Eye (tissue), 1 donor: Measurements from ENCODE around the gene GPR3.

Source experiments
- DNase-seq: peaks from one replicate; pipeline ENCODE4 v3.0.0-alpha.2; 2015

The GPR3 gene, protein sequence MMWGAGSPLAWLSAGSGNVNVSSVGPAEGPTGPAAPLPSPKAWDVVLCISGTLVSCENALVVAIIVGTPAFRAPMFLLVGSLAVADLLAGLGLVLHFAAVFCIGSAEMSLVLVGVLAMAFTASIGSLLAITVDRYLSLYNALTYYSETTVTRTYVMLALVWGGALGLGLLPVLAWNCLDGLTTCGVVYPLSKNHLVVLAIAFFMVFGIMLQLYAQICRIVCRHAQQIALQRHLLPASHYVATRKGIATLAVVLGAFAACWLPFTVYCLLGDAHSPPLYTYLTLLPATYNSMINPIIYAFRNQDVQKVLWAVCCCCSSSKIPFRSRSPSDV

DNA sequence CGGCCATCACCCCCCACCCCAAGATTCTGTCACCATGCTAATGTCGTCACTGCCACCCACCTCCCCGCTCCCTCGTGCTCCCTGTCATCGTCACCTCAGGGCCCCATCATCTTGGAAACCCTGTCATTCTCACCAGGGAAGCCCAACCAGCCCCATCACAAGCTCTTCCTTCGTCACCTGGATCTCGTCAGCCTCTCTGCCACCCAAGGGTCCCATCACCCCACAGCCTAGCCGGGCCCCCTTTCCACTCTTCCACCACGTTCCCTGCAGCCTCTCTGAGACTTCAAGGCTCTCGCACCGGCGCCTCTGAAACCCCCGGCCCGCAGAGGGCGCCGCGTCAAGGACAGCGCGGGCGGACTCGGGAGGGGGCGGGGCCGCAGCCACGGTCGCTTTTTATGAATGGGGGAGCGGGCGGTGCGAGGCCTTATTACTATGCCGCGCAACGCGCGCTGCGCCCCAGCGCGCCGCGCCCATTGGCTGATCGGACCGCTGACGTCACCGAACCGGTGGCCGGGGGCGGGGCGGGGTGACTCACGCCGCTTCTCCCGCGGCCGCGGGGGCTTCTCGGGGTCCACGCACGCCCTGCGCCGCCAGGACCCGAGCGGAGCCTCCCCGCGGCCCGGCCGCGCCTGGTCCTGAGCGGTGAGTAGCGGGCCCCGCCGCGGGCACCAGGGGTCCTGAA is at the start of gene GPR3:
TSS of gene GPR3 (plus strand) at position 527 of the 682 bp plus-strand sequence. CDS start 1,177 bp downstream, outside the sequence.
- DNase-seq, result peak; percentile 95

DNA sequence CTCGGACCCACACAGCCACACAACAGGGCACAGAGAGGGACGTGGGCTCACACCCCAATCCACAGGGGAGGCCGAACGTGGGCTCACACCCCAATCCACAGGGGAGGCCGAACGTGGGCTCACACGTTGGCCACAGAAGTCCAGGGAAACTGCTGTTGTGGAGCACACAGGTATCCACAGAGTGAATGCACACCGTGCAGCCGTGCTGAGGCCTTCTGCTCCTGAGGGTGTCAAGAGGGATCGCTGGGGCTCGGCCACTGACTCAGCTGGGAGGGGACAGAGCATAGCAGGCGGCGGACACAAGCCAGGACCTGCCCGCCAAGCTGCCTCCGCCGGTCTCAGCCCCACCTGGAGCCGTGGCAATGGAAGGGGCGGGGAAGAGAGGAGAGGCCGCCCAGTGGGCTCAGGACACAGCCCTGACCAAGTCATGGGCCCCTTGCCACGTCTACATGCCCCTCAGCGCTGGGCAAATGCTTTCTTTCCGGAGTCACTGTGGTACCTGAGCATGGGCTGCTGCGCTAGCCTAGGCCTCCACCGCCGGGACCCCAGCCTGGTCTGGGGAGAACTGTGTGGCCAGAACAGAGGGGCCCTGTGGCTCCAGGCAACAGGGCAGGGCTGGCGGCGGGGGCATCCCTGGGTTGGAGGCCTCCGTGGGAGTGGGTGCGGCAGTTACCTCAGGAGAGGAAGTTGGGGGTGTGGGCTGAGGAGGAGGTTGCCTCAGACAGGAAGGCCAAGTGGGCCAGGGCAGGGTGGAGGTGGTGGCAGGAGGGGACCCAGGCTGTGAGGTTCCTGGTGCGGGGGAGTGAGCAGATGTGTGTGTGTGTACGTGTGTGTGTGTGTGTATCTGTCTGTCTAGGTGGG is 49.4 kb upstream of the GPR3 start:
- no peak for DNase-seq

DNA sequence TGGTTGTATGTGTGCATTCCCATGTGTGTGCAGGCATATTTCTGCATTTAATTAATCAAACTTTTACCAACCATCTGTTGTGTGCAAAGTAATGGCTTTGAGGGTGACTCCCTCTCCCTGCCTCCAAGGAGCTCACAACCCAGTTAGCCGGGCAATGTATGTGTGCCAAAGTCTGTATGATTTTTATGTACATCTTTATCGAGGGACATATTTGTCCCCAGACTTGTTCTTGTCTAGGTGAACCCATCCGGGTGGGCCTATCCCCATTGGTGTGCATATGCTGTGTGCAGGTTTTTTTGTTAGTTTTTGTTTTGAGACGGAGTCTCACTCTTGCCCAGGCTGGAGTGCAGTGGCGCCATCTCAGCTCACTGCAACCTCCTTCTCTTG is 48.8 kb upstream of the GPR3 start:
- no peak for DNase-seq

GRCh38 chr1:27345272-27345671 is 47.1 kb upstream of the GPR3 start:
- no peak for DNase-seq

DNA sequence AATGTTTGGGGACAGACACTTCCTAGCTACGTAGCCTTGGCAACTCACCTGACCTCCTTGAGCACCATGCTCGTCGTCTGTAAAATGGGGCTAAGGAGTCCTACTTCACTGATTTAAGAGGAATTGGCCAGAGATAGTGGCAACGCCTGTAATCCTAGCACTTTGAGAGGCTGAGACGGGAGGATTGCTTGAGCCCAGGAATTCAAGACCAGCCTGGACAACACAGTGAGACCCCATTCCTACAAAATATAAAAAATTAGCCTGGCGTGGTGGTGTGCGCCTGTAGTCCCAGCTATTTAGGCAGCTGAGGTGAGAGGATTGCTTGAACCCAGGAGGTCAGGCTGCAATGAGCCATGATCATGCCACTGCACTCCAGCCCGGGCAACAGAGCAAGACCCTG is 46.1 kb upstream of the GPR3 start:
- no peak for DNase-seq

DNA sequence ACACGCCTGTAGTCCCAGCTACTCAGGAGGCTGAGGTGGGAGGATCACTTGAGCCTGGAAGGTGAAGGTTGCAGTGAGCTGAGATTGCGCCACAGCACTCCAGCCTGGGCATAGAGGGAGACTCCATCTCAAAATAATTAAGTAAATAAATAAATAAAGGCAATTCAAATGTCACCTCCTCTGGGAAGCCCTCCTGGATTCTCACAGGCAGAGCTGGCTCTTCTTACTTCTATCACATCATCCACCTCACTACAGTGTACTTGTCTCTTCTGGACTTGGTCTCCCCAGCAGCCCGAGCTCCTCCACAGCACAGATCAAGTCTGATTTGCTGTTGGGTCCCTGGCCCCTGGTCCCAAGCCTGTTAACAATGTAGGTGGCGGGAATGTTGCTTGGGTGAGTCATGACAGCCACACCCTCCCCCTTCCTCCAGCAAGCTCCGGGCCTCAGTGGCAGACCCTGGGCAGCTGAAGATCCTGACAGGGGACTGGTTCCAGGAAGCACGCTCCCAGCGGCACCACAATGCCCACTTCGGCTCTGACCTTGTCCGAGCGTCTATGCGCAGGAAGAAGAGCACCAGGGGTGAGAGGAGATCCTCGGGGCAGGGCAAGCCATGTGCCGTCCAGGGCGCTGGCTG is 45.3 kb upstream of the GPR3 start:
- no peak for DNase-seq

DNA sequence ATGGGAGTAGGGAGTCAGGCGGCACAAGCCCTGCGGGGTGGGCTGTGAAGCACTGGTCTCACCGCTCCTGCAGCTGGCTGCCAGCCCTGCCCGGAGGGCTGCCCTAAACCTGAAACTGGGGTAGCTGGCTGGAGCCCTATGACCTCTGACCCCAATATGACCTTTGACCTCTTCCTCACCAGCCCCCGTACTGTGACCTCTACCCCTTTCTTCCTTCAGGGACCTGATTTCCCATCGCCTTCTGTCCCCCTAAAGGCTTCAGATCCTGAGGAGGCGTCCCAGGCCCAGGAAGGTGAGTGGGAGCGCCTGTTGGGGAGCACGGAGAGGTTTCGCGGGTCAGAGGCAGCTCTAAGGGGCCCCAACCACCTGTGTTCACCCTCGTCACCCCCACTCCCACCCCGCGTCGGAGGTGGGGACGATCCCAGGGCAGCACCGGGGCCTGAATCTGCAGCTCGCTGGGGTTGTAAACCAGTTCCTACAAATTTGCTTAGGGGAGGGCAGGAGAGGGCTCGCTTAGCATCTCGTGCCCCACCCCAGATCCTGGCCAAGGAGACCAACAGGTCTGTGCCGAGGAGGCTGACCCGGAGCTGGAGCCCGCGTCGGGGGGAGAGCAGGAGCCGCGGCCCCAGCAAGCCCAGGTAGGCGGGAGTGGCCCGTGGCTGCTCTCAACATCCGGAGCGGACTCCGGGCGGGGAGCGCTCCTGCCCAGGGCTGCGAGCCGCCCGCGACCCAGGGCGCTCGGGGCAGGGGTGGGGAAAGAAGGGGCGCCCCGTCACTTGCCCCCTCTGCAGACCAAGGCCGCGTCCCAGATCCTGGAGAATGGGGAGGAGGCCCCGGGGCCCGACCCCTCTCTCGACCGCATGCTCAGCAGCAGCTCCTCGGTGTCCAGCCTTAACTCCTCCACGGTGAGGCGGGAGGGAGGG is 43.3 kb upstream of the GPR3 start:
- DNase-seq, result peak; percentile 71

- peak; percentile 85 for DNase-seq
Observed at GRCh38 chr1:27349784-27350662, 42.4 kb upstream of the GPR3 start.

DNA sequence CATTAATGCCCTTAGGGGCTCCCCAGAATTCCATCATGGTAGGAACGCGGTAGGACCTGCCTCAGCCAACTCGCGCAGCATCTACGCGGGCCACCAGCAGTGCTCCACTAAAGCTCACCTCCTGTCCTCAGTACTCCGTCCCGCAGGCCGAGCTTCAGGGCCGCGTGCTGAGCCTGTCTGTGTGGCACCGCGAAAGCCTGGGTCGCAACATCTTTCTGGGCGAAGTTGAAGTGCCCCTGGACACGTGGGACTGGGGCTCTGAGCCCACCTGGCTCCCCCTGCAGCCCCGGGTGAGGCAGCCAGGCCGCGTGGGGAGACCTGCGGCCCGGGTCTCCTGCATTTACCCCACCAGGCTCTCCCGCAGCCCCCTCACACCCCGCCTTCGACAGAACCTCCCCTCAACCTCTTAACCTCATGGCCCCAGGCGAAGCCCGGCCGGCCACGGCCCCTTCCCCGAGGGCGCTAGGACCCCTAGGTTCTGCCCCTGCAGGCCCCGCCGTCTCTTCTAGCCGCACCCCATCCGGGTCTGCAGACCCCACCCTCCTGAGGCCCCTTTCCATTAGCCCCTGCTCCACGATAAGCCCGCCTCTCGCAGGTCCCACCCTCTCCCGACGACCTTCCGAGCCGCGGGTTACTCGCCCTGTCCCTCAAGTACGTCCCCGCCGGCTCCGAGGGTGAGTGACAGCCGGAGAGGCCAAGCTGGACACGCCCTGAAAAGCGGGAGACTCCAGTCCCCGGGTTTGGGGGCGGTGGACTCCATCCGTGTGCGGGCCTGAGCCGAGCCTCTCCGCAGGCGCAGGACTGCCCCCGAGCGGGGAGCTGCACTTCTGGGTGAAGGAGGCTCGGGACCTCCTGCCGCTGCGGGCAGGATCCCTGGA is 41.5 kb upstream of the GPR3 start:
- DNase-seq, result peak; percentile 81

GRCh38 chr1:27351541-27352107 is 40.8 kb upstream of the GPR3 start:
- no peak for DNase-seq

- DNase-seq, result no peak
Observed at GRCh38 chr1:27353166-27353565, 39.3 kb upstream of the GPR3 start.

- no peak for DNase-seq
Observed at GRCh38 chr1:27353629-27354028, 38.8 kb upstream of the GPR3 start.

- DNase-seq, result no peak
Observed at GRCh38 chr1:27355683-27356082, 36.7 kb upstream of the GPR3 start.

- DNase-seq, result no peak
Observed at GRCh38 chr1:27356277-27356618, 36.2 kb upstream of the GPR3 start.

DNA sequence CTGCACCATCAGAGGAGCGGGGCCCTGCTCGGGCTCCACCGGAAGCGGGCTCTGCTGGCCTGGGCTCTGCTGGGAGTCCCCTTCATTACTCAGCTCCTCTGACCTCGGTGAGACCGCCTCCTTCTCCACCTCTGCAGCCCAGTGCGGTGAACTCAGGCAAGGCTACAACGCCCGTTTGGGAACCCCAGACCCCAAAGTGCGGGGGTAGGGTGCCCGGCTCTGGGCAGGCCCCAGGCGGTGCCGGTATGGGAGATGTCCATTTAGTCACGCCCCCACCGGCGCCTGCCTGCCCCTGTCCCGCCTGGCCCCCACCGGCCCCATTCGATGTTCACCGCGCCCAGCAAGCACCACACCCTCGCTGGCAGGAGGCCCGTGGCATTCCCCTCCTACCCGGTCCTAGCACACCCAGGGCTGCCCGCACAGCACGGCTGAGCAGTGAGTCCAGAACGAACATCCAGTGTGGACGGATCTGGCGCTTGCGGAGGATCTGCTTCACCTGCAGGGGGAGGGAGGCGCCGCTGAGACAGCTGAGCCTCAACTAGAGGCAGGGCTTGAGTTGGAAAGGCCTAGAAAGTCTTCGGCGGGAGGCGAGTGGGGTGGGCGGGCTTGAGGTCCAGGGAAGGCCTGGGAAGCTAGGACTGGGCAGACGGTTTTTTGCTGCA is 35.7 kb upstream of the GPR3 start:
- DNase-seq, result no peak

GRCh38 chr1:27357281-27358037 is 35.0 kb upstream of the GPR3 start:
- peak; percentile 87 for DNase-seq

- no peak for DNase-seq
Observed at GRCh38 chr1:27358038-27358927, 34.1 kb upstream of the GPR3 start.
